Measurements from ENCODE around the gene LHFPL3.

LHFPL3 gene

GRCh38 chr7:104408371-104408770 lies 80.0 kb downstream of the LHFPL3 start:
- Histone ChIP-seq H3K9ac (no peak overlapping the region), H4K20me1 (no peaks in the 10 kb centered on the region), H3K36me3 (no peaks in the 10 kb centered on the region), H3K4me2 (no peak overlapping the region), H3K9me3 (replicated peaks in 1 of 11) (no peaks in the 10 kb centered on the region), H3K27ac (no peak overlapping the region), H3K4me1 (no peaks in the 10 kb centered on the region), H3K27me3 (no peaks in the 10 kb centered on the region), H3K4me3 (no peak overlapping the region)
- no peak for TF ChIP-seq Cebpa-rat (IDR thresholded peaks at IDR 0.05)

- H3K4me1 ChIP-seq = no peaks in the 10 kb centered on the region
- no peaks in the 10 kb centered on the region for H4K20me1 ChIP-seq
- no peak overlapping the region for H3K27ac ChIP-seq
- no peaks in the 10 kb centered on the region for H3K27me3 ChIP-seq
- no peaks in the 10 kb centered on the region for H3K9me3 ChIP-seq (replicated peaks in 1 of 11)
- H3K9ac ChIP-seq = no peak overlapping the region
- H3K4me2 ChIP-seq = no peak overlapping the region
- TF ChIP-seq Cebpa-rat (IDR thresholded peaks at IDR 0.05) = no peak
- H3K4me3 ChIP-seq = no peak overlapping the region
- no peaks in the 10 kb centered on the region for H3K36me3 ChIP-seq
Observed at GRCh38 chr7:104410742-104411141, 82.3 kb downstream of the LHFPL3 start.

GRCh38 chr7:104412911-104413310 lies 84.5 kb downstream of the LHFPL3 start:
- Histone ChIP-seq H4K20me1 (no peaks in the 10 kb centered on the region), H3K4me3 (no peak overlapping the region), H3K4me2 (no peak overlapping the region), H3K9ac (no peak overlapping the region), H3K27me3 (no peaks in the 10 kb centered on the region), H3K9me3 (replicated peaks in 1 of 11) (no peaks in the 10 kb centered on the region), H3K27ac (no peak overlapping the region), H3K36me3 (no peaks in the 10 kb centered on the region), H3K4me1 (no peaks in the 10 kb centered on the region)
- no peak for TF ChIP-seq Cebpa-rat (IDR thresholded peaks at IDR 0.05)

GRCh38 chr7:104414216-104414615 lies 85.8 kb downstream of the LHFPL3 start:
- no peaks in the 10 kb centered on the region for H3K9me3 ChIP-seq (replicated peaks in 1 of 11)
- H3K9ac ChIP-seq = no peak overlapping the region
- TF ChIP-seq Cebpa-rat (IDR thresholded peaks at IDR 0.05) = no peak
- H4K20me1 ChIP-seq = no peaks in the 10 kb centered on the region
- H3K4me2 ChIP-seq = no peak overlapping the region
- no peak overlapping the region for H3K27ac ChIP-seq
- H3K4me1 ChIP-seq = no peaks in the 10 kb centered on the region
- no peaks in the 10 kb centered on the region for H3K27me3 ChIP-seq
- no peaks in the 10 kb centered on the region for H3K36me3 ChIP-seq
- no peak overlapping the region for H3K4me3 ChIP-seq

GRCh38 chr7:104415700-104416099 lies 87.3 kb downstream of the LHFPL3 start:
- H3K4me3 ChIP-seq = no peak overlapping the region
- no peak overlapping the region for H3K27ac ChIP-seq
- no peak overlapping the region for H3K4me2 ChIP-seq
- H4K20me1 ChIP-seq = no peaks in the 10 kb centered on the region
- no peak for TF ChIP-seq Cebpa-rat (IDR thresholded peaks at IDR 0.05)
- H3K27me3 ChIP-seq = no peaks in the 10 kb centered on the region
- no peak overlapping the region for H3K9ac ChIP-seq
- H3K4me1 ChIP-seq = no peaks in the 10 kb centered on the region
- H3K9me3 ChIP-seq (replicated peaks in 1 of 11) = no peaks in the 10 kb centered on the region
- no peaks in the 10 kb centered on the region for H3K36me3 ChIP-seq

- Histone ChIP-seq H3K4me2 (no peak overlapping the region), H4K20me1 (no peaks in the 10 kb centered on the region), H3K27me3 (no peaks in the 10 kb centered on the region), H3K9ac (no peak overlapping the region), H3K9me3 (replicated peaks in 1 of 11) (no peaks in the 10 kb centered on the region), H3K27ac (no peak overlapping the region), H3K4me1 (no peaks in the 10 kb centered on the region), H3K4me3 (no peak overlapping the region), H3K36me3 (no peaks in the 10 kb centered on the region)
- no peak for TF ChIP-seq Cebpa-rat (IDR thresholded peaks at IDR 0.05)
Observed at GRCh38 chr7:104416866-104417393, 88.5 kb downstream of the LHFPL3 start.

GRCh38 chr7:104431930-104432329 lies 103.5 kb downstream of the LHFPL3 start:
- H3K4me1 ChIP-seq = no peaks in the 10 kb centered on the region
- no peak for TF ChIP-seq Cebpa-rat (IDR thresholded peaks at IDR 0.05)
- no peaks in the 10 kb centered on the region for H3K27me3 ChIP-seq
- no peak overlapping the region for H3K4me3 ChIP-seq
- no peak overlapping the region for H3K9ac ChIP-seq
- no peak overlapping the region for H3K27ac ChIP-seq
- no peaks in the 10 kb centered on the region for H3K36me3 ChIP-seq
- no peak overlapping the region for H3K4me2 ChIP-seq
- no peaks in the 10 kb centered on the region for H4K20me1 ChIP-seq
- H3K9me3 ChIP-seq (replicated peaks in 1 of 11) = no peaks in the 10 kb centered on the region

- no peak overlapping the region for H3K4me2 ChIP-seq
- H3K36me3 ChIP-seq = no peaks in the 10 kb centered on the region
- TF ChIP-seq Cebpa-rat (IDR thresholded peaks at IDR 0.05) = no peak
- no peaks in the 10 kb centered on the region for H4K20me1 ChIP-seq
- H3K4me1 ChIP-seq = no peaks in the 10 kb centered on the region
- no peak overlapping the region for H3K27ac ChIP-seq
- no peak overlapping the region for H3K4me3 ChIP-seq
- H3K27me3 ChIP-seq = no peaks in the 10 kb centered on the region
- no peak overlapping the region for H3K9ac ChIP-seq
- no peaks in the 10 kb centered on the region for H3K9me3 ChIP-seq (replicated peaks in 1 of 11)
Observed at GRCh38 chr7:104434129-104434528, 105.7 kb downstream of the LHFPL3 start.

GRCh38 chr7:104442481-104442880 lies 114.1 kb downstream of the LHFPL3 start:
- Histone ChIP-seq H3K27ac (no peak overlapping the region), H4K20me1 (no peaks in the 10 kb centered on the region), H3K27me3 (no peaks in the 10 kb centered on the region), H3K4me2 (no peak overlapping the region), H3K36me3 (no peaks in the 10 kb centered on the region), H3K9me3 (replicated peaks in 1 of 11) (no peaks in the 10 kb centered on the region), H3K4me1 (no peaks in the 10 kb centered on the region), H3K4me3 (no peak overlapping the region), H3K9ac (no peak overlapping the region)
- no peak for TF ChIP-seq Cebpa-rat (IDR thresholded peaks at IDR 0.05)

- Histone ChIP-seq H3K9ac (no peak overlapping the region), H3K27ac (no peak overlapping the region), H3K4me2 (no peak overlapping the region), H3K4me3 (no peak overlapping the region), H3K36me3 (no peaks in the 10 kb centered on the region), H4K20me1 (no peaks in the 10 kb centered on the region), H3K4me1 (no peaks in the 10 kb centered on the region), H3K9me3 (replicated peaks in 1 of 11) (no peaks in the 10 kb centered on the region), H3K27me3 (no peaks in the 10 kb centered on the region)
- TF ChIP-seq Cebpa-rat (IDR thresholded peaks at IDR 0.05) = no peak
Observed at GRCh38 chr7:104444017-104444416, 115.6 kb downstream of the LHFPL3 start.

- Histone ChIP-seq H3K4me2 (no peak overlapping the region), H4K20me1 (no peaks in the 10 kb centered on the region), H3K27me3 (no peaks in the 10 kb centered on the region), H3K36me3 (no peaks in the 10 kb centered on the region), H3K4me3 (no peak overlapping the region), H3K27ac (no peak overlapping the region), H3K4me1 (no peaks in the 10 kb centered on the region), H3K9ac (no peak overlapping the region), H3K9me3 (replicated peaks in 1 of 11) (no peaks in the 10 kb centered on the region)
- no peak for TF ChIP-seq Cebpa-rat (IDR thresholded peaks at IDR 0.05)
Observed at GRCh38 chr7:104445393-104445792, 117.0 kb downstream of the LHFPL3 start.
